Neural cell (in vitro differentiated cells): ENCODE data around the gene ABCA2. TPM values are rescaled to one million over a fixed set of nuclear protein-coding genes. Genes with fewer than 3 reads are reported as not detected.

ENCODE experiments used
- H2AFZ ChIP-seq: fragments of 200-600, 300-800 bp; sonication (generic), shearing (Covaris generic); 2 replicates; pipeline ENCODE4 v1.6.0; 2014; ENCODE audit warnings: low read depth, mild to moderate bottlenecking, antibody characterized with exemption, low read length, moderate library complexity
- H3F3A ChIP-seq: fragments of 200-600 bp; shearing (Covaris generic); 2 replicates; pipeline ENCODE4 v1.6.1; 2016; ENCODE audit warnings: mild to moderate bottlenecking, moderate library complexity, mixed read lengths, antibody characterized with exemption, low read length; ENCODE audit not compliant: insufficient read depth, poor library complexity, severe bottlenecking
- H3K27ac ChIP-seq: fragments of 200-600, 300-800 bp; sonication (generic), shearing (Covaris generic); 2 replicates; pipeline ENCODE4 v1.5.1; 2014; ENCODE audit warnings: mild to moderate bottlenecking, low read length, moderate library complexity
- H3K27me3 ChIP-seq: fragments of 300-800, 200-600 bp; sonication (generic), shearing (Covaris generic); 2 replicates; pipeline ENCODE4 v1.6.0; 2014; ENCODE audit warnings: mild to moderate bottlenecking, low read depth, low read length, moderate library complexity; ENCODE audit not compliant: insufficient read depth
- H3K36me3 ChIP-seq: fragments of 300-800, 200-600 bp; sonication (generic), shearing (Covaris generic); 2 replicates; pipeline ENCODE4 v1.5.1; 2014; ENCODE audit warnings: mild to moderate bottlenecking, antibody characterized with exemption, low read length, moderate library complexity; ENCODE audit not compliant: insufficient read depth
- H3K4me2 ChIP-seq: fragments of 300-800, 200-600 bp; sonication (generic), shearing (Covaris generic); 2 replicates; pipeline ENCODE4 v1.6.0; 2014; ENCODE audit warnings: mild to moderate bottlenecking, low read length
- H3K4me3 ChIP-seq: fragments of 300-800, 200-600 bp; sonication (generic), shearing (Covaris generic); 2 replicates; pipeline ENCODE4 v1.5.1; 2014; ENCODE audit warnings: mild to moderate bottlenecking, low read length, moderate library complexity
- H3K79me2 ChIP-seq: fragments of 200-600 bp; shearing (Covaris generic); replicated peaks from 2 replicates; pipeline ENCODE4 v1.6.0; 2014; ENCODE audit warnings: mild to moderate bottlenecking, low read length, moderate library complexity; ENCODE audit not compliant: insufficient read depth
- H3K9ac ChIP-seq: fragments of 300-800, 200-600 bp; sonication (generic), shearing (Covaris generic); 2 replicates; pipeline ENCODE4 v1.6.1; 2016; ENCODE audit warnings: mild to moderate bottlenecking, low read length, mixed read lengths
- H3K9me2 ChIP-seq: fragments of 200-600 bp; shearing (Covaris generic); 2 replicates; pipeline ENCODE4 v1.6.1; 2016; ENCODE audit warnings: mild to moderate bottlenecking, low read length, mixed read lengths; ENCODE audit not compliant: insufficient read depth
- H3K9me3 ChIP-seq: fragments of 200-600, 300-800 bp; sonication (generic), shearing (Covaris generic); 2 replicates; pipeline ENCODE4 v1.6.1; 2016; ENCODE audit warnings: mild to moderate bottlenecking, mixed run types, low read length, moderate library complexity, mixed read lengths
- H4K20me1 ChIP-seq: fragments of 200-600 bp; shearing (Covaris generic); 2 replicates; pipeline ENCODE4 v1.6.1; 2016; ENCODE audit warnings: mild to moderate bottlenecking, mixed run types; ENCODE audit not compliant: insufficient read depth
- CTCF ChIP-seq: fragments of 450-650 bp; IDR thresholded peaks from 2 replicates; pipeline ENCODE4 v1.5.1; 2014; ENCODE audit warnings: antibody characterized with exemption, mild to moderate bottlenecking, moderate library complexity; ENCODE audit not compliant: poor library complexity, severe bottlenecking
- EP300 ChIP-seq: fragments of 450-650 bp; conservative IDR thresholded peaks from 2 replicates; pipeline ENCODE4 v1.6.1; 2014; ENCODE audit warnings: antibody characterized with exemption, mild to moderate bottlenecking, moderate library complexity; ENCODE audit not compliant: poor library complexity, severe bottlenecking
- EZH2 ChIP-seq: fragments of 200-600, 300-800 bp; shearing (Covaris generic), sonication (generic); IDR thresholded peaks from 2 replicates; pipeline ENCODE4 v1.6.1; 2014; ENCODE audit warnings: antibody characterized with exemption, low read length, borderline replicate concordance, mild to moderate bottlenecking; ENCODE audit not compliant: insufficient read depth, poor library complexity, severe bottlenecking
- MXI1 ChIP-seq: fragments of 450-650 bp; conservative IDR thresholded peaks from 2 replicates; pipeline ENCODE4 v1.6.1; 2014; ENCODE audit warnings: antibody characterized with exemption, mild to moderate bottlenecking; ENCODE audit not compliant: poor library complexity, severe bottlenecking
- POLR2AphosphoS5 ChIP-seq: IDR thresholded peaks from 2 replicates; pipeline ENCODE4 v1.6.1; 2012
- SMC3 ChIP-seq: fragments of 450-650 bp; conservative IDR thresholded peaks from 2 replicates; pipeline ENCODE4 v1.6.1; 2014; ENCODE audit warnings: antibody characterized with exemption, mild to moderate bottlenecking, moderate library complexity; ENCODE audit not compliant: poor library complexity
- TAF1 ChIP-seq: IDR thresholded peaks from 2 replicates; pipeline ENCODE4 v1.6.1; 2012; ENCODE audit warnings: low read depth
- polyA plus RNA-seq: library from polyadenylated mRNA; depleted of rRNA; stranded (reverse); fragments of >200 nt; gene quantifications from 2 replicates; pipeline ENCODE4 v1.2.3, GENCODE V29; 2014
- TF ChIP-seq, protein P1 (sequence below): IDR thresholded peaks from 2 replicates; pipeline ENCODE4 v1.6.1; 2012; ENCODE audit warnings: borderline replicate concordance

ABCA2 gene
- polyA plus RNA-seq, 1 donor from 2014 or later, result 30.6 TPM

GRCh38 chr9:136985853-136986252, 42.2 kb downstream of the ABCA2 start:
- H3K79me2 ChIP-seq, result no peaks in the 10 kb centered on the region
- no peaks in the 10 kb centered on the region for H3K9me2 ChIP-seq
- no peak overlapping the region for H3K27ac ChIP-seq
- H3K36me3 ChIP-seq, result no peaks in the 10 kb centered on the region
- H3K9ac ChIP-seq, result no peak overlapping the region
- no peaks in the 10 kb centered on the region for H3F3A ChIP-seq
- no peak overlapping the region for H3K4me3 ChIP-seq
- peaks cover 35% of the 10 kb centered on the region for H3K27me3 ChIP-seq
- TF ChIP-seq TAF1 (no peak), CTCF (no peak), SMC3 (no peak), EZH2 (no peak), EP300 (no peak), POLR2AphosphoS5 (no peak), MXI1 (no peak)
- TF ChIP-seq, protein P1, sequence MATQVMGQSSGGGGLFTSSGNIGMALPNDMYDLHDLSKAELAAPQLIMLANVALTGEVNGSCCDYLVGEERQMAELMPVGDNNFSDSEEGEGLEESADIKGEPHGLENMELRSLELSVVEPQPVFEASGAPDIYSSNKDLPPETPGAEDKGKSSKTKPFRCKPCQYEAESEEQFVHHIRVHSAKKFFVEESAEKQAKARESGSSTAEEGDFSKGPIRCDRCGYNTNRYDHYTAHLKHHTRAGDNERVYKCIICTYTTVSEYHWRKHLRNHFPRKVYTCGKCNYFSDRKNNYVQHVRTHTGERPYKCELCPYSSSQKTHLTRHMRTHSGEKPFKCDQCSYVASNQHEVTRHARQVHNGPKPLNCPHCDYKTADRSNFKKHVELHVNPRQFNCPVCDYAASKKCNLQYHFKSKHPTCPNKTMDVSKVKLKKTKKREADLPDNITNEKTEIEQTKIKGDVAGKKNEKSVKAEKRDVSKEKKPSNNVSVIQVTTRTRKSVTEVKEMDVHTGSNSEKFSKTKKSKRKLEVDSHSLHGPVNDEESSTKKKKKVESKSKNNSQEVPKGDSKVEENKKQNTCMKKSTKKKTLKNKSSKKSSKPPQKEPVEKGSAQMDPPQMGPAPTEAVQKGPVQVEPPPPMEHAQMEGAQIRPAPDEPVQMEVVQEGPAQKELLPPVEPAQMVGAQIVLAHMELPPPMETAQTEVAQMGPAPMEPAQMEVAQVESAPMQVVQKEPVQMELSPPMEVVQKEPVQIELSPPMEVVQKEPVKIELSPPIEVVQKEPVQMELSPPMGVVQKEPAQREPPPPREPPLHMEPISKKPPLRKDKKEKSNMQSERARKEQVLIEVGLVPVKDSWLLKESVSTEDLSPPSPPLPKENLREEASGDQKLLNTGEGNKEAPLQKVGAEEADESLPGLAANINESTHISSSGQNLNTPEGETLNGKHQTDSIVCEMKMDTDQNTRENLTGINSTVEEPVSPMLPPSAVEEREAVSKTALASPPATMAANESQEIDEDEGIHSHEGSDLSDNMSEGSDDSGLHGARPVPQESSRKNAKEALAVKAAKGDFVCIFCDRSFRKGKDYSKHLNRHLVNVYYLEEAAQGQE, result no peak
- no peak overlapping the region for H2AFZ ChIP-seq
- H3K4me2 ChIP-seq, result no peak overlapping the region
- no peaks in the 10 kb centered on the region for H3K9me3 ChIP-seq
- no peaks in the 10 kb centered on the region for H4K20me1 ChIP-seq

- no peak overlapping the region for H3K4me3 ChIP-seq
- no peak overlapping the region for H3K4me2 ChIP-seq
- no peak overlapping the region for H2AFZ ChIP-seq
- H3K27me3 ChIP-seq, result peaks cover 35% of the 10 kb centered on the region
- no peaks in the 10 kb centered on the region for H3K9me3 ChIP-seq
- no peak overlapping the region for H3K9ac ChIP-seq
- H3K27ac ChIP-seq, result no peak overlapping the region
- H3K79me2 ChIP-seq, result no peaks in the 10 kb centered on the region
- peak; percentile 64 for TF ChIP-seq EZH2
- no peak for TF ChIP-seq CTCF
- TF ChIP-seq POLR2AphosphoS5, result no peak
- no peak for TF ChIP-seq TAF1
- no peaks in the 10 kb centered on the region for H3K36me3 ChIP-seq
- no peaks in the 10 kb centered on the region for H3F3A ChIP-seq
- H3K9me2 ChIP-seq, result no peaks in the 10 kb centered on the region
- H4K20me1 ChIP-seq, result no peaks in the 10 kb centered on the region
Observed at GRCh38 chr9:136985027-136985602, 42.9 kb downstream of the ABCA2 start.
